K562 (cell line): ENCODE data around the gene CENPV. TPM values are rescaled to one million over a fixed set of nuclear protein-coding genes. Genes with fewer than 3 reads are reported as not detected.

Experiments
- ARHGAP35 ChIP-seq: fragments of 450-650 bp; IDR thresholded peaks from 2 replicates; pipeline ENCODE4 v1.6.1; 2018; ENCODE audit not compliant: partially characterized antibody
- ELK1 ChIP-seq: sonication (generic); formaldehyde crosslinking; IDR thresholded peaks from 2 replicates; pipeline ENCODE4 v1.8.1; 2022; ENCODE audit warnings: missing genetic modification reagents
- FUS ChIP-seq: fragments of 200-400 bp; formaldehyde crosslinking; optimal IDR thresholded peaks from 2 replicates; pipeline ENCODE3; 2017; ENCODE audit warnings: low read depth, low read length
- HIVEP1 ChIP-seq: fragments of 250-450 bp; sonication (Bioruptor Pico); IDR thresholded peaks from 2 replicates; pipeline ENCODE4 v1.4.0; 2020; ENCODE audit warnings: mild to moderate bottlenecking
- KLF1 ChIP-seq: fragments of 450-650 bp; IDR thresholded peaks from 2 replicates; pipeline ENCODE4 v1.6.1; 2016; ENCODE audit warnings: missing genetic modification characterization, missing compliant biosample characterization
- MYC ChIP-seq, 2 experiments: fragments of 250-450 bp in 1 of 2; sonication (Bioruptor Pico) in 1 of 2; IDR thresholded peaks; 2 replicates each; pipeline versions ENCODE4 v1.5.1 to v1.6.1; 2012 to 2021; ENCODE audit warnings: low read depth in 2 of 2, borderline replicate concordance in 1 of 2, improper control_type of control experiment in 1 of 2, low read length in 1 of 2, mild to moderate bottlenecking in 1 of 2, moderate library complexity in 1 of 2
- NELFE ChIP-seq: IDR thresholded peaks from 2 replicates; pipeline ENCODE4 v1.6.1; 2011; ENCODE audit warnings: mild to moderate bottlenecking; ENCODE audit not compliant: insufficient read depth, insufficient read length
- POLR3A ChIP-seq: IDR thresholded peaks from 2 replicates; pipeline ENCODE4 v1.6.1; 2011; ENCODE audit warnings: borderline replicate concordance, mild to moderate bottlenecking, moderate library complexity; ENCODE audit not compliant: insufficient read length, insufficient read depth; ENCODE audit errors: extremely low read depth
- RERE ChIP-seq: sonication (generic); formaldehyde crosslinking; IDR thresholded peaks from 2 replicates; pipeline ENCODE4 v1.8.0; 2023; ENCODE audit warnings: missing genetic modification reagents, mild to moderate bottlenecking, borderline replicate concordance
- RFX5 ChIP-seq: IDR thresholded peaks from 2 replicates; pipeline ENCODE4 v1.6.1; 2011; ENCODE audit warnings: low read depth, mild to moderate bottlenecking, improper control_type of control experiment, low read length
- RREB1 ChIP-seq: fragments of 250-450 bp; sonication (Bioruptor Pico); IDR thresholded peaks from 2 replicates; pipeline ENCODE4 v1.4.0; 2020
- ZBED1 ChIP-seq: IDR thresholded peaks from 2 replicates; pipeline ENCODE4 v1.6.1; 2014
- ZNF431 ChIP-seq: sonication (generic); formaldehyde crosslinking; IDR thresholded peaks from 2 replicates; pipeline ENCODE4 v1.8.0; 2022; ENCODE audit warnings: mild to moderate bottlenecking, missing genetic modification reagents
- ZNF77 ChIP-seq: fragments of 250-450 bp; sonication (Bioruptor Pico); IDR thresholded peaks from 2 replicates; pipeline ENCODE4 v1.5.0; 2020
- polyA plus RNA-seq, 8 experiments: library from polyadenylated mRNA; depleted of rRNA in 4 of 8; stranded (reverse) in 5 of 8; unstranded in 3 of 8; fragments of >200 nt; fragmentation: Nextera tagmentation in 2 of 8; fragmentation: Illumina TruSeq in 1 of 8; extraction: Ambion mirVana in 2 of 8; extraction: Trizol in 1 of 8; gene quantifications; 2 replicates each; pipeline versions ENCODE4 v1.2.1 to v1.2.3, GENCODE V29; 2011 to 2014; ENCODE audit warnings: inconsistent platforms in 1 of 8, missing spikeins in 1 of 8
- total RNA-seq, 7 experiments: library from RNA; depleted of rRNA in 6 of 7; stranded (reverse); fragments of >200 nt in 6 of 7; fragmentation: Illumina TruSeq in 2 of 7; extraction: Trizol in 2 of 7; gene quantifications; 2 replicates each; pipeline versions ENCODE4 v1.2.1 to v1.2.3, GENCODE V29; 2011 to 2021; ENCODE audit warnings: low replicate concordance in 1 of 7

CENPV gene
- total and polyA plus RNA-seq, 9 of the 15 experiments (the other 6 are each of a cell fraction or from before 2014, with no cell fraction given), result 17.8 to 131 (median 89.3) TPM

- no peak for TF ChIP-seq RREB1 (CRISPR knock-in tag)
- TF ChIP-seq ZBED1, result peak; percentile 91; the same call in 1 of the 2 replicates
- no peak for TF ChIP-seq RFX5
- no peak for TF ChIP-seq RERE (CRISPR knock-in tag)
- TF ChIP-seq ARHGAP35, result no peak
- no peak for TF ChIP-seq NELFE
- TF ChIP-seq POLR3A, result no peak
- TF ChIP-seq MYC (IDR thresholded peaks at IDR 0.05; ENCODE audit: low read depth, low read length), result no peak
- no peak for TF ChIP-seq MYC (CRISPR knock-in tag; IDR thresholded peaks at IDR 0.05; ENCODE audit: borderline replicate concordance, low read depth)
- TF ChIP-seq HIVEP1 (CRISPR knock-in tag), result no peak
- TF ChIP-seq ELK1 (CRISPR knock-in tag), result no peak
- TF ChIP-seq ZNF431 (CRISPR knock-in tag), result no peak
- TF ChIP-seq ZNF77 (CRISPR knock-in tag), result no peak
- no peak for TF ChIP-seq FUS
- TF ChIP-seq KLF1 (tag), result no peak
Measured at GRCh38 chr17:16398270-16399267, 45.3 kb upstream of the CENPV start (continued).
